Measurements from ENCODE around the gene CHKA.

CHKA gene

DNA sequence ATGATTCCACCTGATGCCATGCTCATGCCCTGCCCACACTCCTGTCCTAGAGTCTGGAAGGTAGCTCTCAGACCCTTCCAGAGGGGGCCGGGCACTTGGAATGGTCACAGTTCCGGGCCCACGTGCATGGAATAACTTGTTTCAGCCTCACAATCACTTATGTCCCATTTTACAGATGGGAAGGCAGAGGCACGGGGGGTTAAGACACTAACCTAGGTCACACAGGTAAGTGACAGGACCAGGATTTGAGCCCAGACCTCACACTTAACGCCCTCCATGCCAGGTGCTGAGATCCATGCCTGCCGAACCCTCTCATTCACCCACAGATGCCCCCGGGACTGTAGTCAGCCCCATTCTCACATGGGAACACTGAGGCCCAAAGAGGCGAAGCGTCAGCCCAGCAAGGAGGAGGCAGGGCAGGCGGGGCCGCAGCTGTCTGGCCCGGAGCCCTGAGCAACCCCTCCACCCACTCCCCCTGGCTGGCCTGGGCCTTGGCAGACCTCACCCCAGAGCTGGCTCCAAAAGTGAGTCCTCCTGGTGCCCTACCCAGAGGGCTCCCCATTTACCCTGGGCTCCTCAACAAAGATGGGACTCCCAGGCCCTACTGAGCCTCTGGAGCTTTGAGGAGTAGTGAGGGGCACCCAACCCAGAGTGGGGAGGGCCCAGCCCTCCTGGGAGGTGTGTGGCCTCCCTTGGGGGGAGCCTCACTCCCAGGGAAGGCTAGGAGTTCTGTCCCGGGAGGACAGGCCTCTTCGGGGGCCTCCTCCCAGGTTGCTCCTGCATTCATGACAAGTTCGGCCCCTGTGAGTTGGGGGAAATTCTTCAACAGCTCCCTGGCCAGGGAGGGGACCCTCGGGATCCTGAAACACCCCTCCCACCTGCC is 113.4 kb downstream of the CHKA start:
- TF ChIP-seq EP300 (IDR thresholded peaks at IDR 0.05; ENCODE audit: borderline replicate concordance) (no peak), FOXM1 (IDR thresholded peaks at IDR 0.05; ENCODE audit: borderline replicate concordance, low read depth) (no peak), CREB1 (IDR thresholded peaks at IDR 0.05; ENCODE audit: low read depth) (no peak), TAF1 (IDR thresholded peaks at IDR 0.05; ENCODE audit: low read depth) (no peak), ZBTB7A (IDR thresholded peaks at IDR 0.05; ENCODE audit: low read depth) (no peak), CEBPB (IDR thresholded peaks at IDR 0.05) (no peak), YY1 (IDR thresholded peaks at IDR 0.05; ENCODE audit: low read depth) (no peak), TEAD4 (IDR thresholded peaks at IDR 0.05) (no peak), EGR1 (IDR thresholded peaks at IDR 0.05) (no peak), NFIC (IDR thresholded peaks at IDR 0.05) (no peak), RAD21 (IDR thresholded peaks at IDR 0.05; ENCODE audit: low read depth) (no peak), TCF12 (IDR thresholded peaks at IDR 0.05; ENCODE audit: low read depth) (no peak)
- TF ChIP-seq, protein P1, sequence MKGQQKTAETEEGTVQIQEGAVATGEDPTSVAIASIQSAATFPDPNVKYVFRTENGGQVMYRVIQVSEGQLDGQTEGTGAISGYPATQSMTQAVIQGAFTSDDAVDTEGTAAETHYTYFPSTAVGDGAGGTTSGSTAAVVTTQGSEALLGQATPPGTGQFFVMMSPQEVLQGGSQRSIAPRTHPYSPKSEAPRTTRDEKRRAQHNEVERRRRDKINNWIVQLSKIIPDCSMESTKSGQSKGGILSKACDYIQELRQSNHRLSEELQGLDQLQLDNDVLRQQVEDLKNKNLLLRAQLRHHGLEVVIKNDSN (IDR thresholded peaks at IDR 0.05): no peak
- TF ChIP-seq, protein P2, sequence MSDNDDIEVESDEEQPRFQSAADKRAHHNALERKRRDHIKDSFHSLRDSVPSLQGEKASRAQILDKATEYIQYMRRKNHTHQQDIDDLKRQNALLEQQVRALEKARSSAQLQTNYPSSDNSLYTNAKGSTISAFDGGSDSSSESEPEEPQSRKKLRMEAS (IDR thresholded peaks at IDR 0.05): no peak
- TF ChIP-seq, protein P3, sequence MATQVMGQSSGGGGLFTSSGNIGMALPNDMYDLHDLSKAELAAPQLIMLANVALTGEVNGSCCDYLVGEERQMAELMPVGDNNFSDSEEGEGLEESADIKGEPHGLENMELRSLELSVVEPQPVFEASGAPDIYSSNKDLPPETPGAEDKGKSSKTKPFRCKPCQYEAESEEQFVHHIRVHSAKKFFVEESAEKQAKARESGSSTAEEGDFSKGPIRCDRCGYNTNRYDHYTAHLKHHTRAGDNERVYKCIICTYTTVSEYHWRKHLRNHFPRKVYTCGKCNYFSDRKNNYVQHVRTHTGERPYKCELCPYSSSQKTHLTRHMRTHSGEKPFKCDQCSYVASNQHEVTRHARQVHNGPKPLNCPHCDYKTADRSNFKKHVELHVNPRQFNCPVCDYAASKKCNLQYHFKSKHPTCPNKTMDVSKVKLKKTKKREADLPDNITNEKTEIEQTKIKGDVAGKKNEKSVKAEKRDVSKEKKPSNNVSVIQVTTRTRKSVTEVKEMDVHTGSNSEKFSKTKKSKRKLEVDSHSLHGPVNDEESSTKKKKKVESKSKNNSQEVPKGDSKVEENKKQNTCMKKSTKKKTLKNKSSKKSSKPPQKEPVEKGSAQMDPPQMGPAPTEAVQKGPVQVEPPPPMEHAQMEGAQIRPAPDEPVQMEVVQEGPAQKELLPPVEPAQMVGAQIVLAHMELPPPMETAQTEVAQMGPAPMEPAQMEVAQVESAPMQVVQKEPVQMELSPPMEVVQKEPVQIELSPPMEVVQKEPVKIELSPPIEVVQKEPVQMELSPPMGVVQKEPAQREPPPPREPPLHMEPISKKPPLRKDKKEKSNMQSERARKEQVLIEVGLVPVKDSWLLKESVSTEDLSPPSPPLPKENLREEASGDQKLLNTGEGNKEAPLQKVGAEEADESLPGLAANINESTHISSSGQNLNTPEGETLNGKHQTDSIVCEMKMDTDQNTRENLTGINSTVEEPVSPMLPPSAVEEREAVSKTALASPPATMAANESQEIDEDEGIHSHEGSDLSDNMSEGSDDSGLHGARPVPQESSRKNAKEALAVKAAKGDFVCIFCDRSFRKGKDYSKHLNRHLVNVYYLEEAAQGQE (IDR thresholded peaks at IDR 0.05; ENCODE audit: low read depth): no peak

DNA sequence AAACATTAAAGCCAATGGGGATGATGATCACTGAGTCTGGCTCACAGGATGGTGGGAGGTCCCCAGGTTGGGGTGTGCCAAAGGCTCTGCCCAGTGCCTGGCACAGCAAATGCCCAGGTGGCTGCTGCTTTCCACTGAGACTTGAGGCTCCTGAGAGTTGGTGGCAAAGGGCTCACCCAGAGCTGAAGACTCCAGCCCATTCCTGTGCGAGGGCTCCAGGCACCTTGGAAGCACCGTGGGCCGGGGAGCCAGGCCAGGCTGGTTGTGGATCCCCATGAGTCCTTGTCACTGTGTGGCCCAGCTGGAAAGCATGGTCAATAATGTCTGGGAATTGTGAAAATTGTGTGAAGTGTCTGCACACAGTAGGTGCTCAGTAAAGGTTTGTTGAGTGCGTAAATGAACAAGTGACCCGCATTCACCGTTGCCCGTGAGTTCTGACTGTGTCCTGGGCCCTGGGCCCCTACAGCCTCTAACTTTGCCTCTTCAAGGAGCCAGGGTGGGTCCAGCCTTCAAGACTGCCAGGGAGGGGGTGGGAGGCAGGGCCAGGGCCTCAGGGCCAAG is 114.5 kb downstream of the CHKA start:
- TF ChIP-seq CREB1 (IDR thresholded peaks at IDR 0.05; ENCODE audit: low read depth) (no peak), TEAD4 (IDR thresholded peaks at IDR 0.05) (no peak), EGR1 (IDR thresholded peaks at IDR 0.05) (no peak), TAF1 (IDR thresholded peaks at IDR 0.05; ENCODE audit: low read depth) (no peak), CEBPB (IDR thresholded peaks at IDR 0.05) (no peak)

DNA sequence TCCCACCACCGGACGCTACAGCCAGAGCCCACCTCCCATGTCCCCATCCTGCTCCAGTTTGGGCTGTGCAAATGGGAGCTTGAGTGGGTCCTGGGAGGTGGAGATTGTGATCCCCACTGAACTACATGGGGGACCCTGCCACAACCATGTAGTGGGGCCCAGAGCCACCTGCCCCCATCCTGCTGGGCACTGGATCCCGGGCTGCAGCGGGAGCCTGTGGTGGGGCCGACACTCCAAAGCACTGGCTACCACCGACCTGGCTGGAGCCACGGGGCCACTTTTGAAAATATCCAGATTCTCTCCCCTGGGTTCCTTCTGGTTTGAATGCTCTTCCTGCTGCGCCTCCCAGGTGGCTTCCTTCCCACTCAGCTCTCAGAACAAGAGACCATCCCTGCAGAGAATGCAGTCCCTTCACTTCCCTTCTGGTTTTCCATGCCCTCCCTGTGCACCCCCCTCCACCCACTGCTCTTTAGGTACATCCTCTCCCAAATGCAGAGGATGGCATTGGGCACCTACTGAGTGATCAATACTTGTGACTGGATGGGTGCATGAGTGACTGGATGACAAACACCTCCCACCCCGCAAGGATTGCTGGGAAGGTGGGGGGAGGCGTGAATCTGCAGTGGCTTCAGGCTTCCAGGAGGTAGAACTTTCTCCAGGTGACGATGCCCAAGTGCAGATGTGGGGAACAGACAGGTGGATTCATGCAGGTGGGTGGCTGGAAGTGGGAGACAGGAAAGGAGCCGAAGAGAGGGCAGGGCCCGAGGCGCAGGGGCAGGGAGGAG is 116.4 kb downstream of the CHKA start:
- TF ChIP-seq EP300 (IDR thresholded peaks at IDR 0.05; ENCODE audit: borderline replicate concordance) (no peak), FOXM1 (IDR thresholded peaks at IDR 0.05; ENCODE audit: borderline replicate concordance, low read depth) (no peak)

DNA sequence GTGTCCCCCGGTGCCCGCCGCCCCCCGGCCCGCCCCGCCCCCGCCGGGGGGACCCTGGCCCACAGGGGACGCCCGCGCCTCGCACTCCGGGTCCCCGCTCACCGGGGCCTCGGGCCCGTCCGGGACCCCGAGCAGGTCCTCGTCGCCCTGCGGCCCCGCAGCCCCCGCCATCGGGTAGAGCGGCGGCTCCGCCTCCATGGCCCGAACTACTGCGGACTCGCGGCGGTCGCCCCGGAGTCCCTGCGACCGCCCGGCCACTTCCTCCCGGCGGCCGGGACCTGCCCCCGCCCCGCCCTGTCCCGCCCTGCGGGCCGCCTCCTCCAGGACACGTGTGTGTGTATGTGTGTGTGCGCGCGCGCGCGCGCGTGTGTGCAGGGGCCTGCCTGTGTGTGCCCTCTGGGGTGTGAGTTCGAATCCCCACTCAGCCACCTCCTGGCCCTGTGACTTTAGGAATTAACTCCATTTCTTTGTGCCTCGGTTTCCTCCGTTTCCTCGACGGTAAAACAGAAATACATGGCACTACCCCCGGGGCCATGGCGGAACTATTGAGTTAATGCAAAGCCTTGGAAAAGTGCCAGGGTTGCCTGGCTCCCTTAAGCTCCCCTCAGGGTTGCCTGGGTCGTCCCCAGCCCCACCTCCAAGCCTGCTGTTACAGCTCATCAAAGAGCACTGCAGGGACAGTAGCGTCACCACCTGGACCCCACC is 117.2 kb downstream of the CHKA start, which contains the start of gene UNC93B1:
UNC93B1 (minus strand) TSS at position 252 of the 705 bp plus-strand sequence; CDS start at position 198, 54 bp downstream.
- no peak for TF ChIP-seq TEAD4 (IDR thresholded peaks at IDR 0.05)
- no peak for TF ChIP-seq FOXM1 (IDR thresholded peaks at IDR 0.05; ENCODE audit: borderline replicate concordance, low read depth)
- TF ChIP-seq, protein P3 (IDR thresholded peaks at IDR 0.05; ENCODE audit: low read depth): no peak
- 0 out of 2 replicates have a peak, but pooled peaks have one; percentile 24 for TF ChIP-seq TCF12 (IDR thresholded peaks at IDR 0.05; ENCODE audit: low read depth)
- no peak for TF ChIP-seq NFIC (IDR thresholded peaks at IDR 0.05)
- peak; percentile 20; the same call in 1 of the 2 replicates for TF ChIP-seq CREB1 (IDR thresholded peaks at IDR 0.05; ENCODE audit: low read depth)
- TF ChIP-seq TAF1 (IDR thresholded peaks at IDR 0.05; ENCODE audit: low read depth): 0 out of 2 replicates have a peak, but pooled peaks have one; percentile 48
- TF ChIP-seq EP300 (IDR thresholded peaks at IDR 0.05; ENCODE audit: borderline replicate concordance): 0 out of 2 replicates have a peak, but pooled peaks have one; percentile 29
- no peak for TF ChIP-seq YY1 (IDR thresholded peaks at IDR 0.05; ENCODE audit: low read depth)
- TF ChIP-seq CEBPB (IDR thresholded peaks at IDR 0.05): no peak
- TF ChIP-seq, protein P1 (IDR thresholded peaks at IDR 0.05): peak; percentile 77
- TF ChIP-seq ZBTB7A (IDR thresholded peaks at IDR 0.05; ENCODE audit: low read depth): no peak
- no peak for TF ChIP-seq RAD21 (IDR thresholded peaks at IDR 0.05; ENCODE audit: low read depth)
- TF ChIP-seq, protein P2 (IDR thresholded peaks at IDR 0.05): peak; percentile 73
- TF ChIP-seq EGR1 (IDR thresholded peaks at IDR 0.05): 0 out of 2 replicates have a peak, but pooled peaks have one; percentile 28
